ENCODE results near the gene ANKRD53.

DNA sequence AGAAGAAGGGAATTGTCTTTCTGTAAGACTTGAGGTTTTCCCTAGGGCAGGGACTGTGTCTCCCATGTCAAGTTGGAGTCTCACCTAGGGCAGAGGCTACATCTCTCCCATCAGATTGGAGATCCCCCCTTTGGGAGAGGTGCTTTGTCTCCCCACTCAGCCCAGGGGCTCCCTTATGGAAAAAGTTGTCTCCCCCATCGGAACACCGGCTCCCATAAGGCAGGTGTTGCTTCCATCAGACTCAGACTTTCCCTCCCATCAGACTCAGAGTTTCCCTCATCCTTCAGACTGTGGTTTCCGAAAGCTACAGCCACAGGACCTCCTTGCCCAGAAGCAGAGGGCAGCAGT lies 5.8 kb downstream of the ANKRD53 start:
- TF ChIP-seq, protein P1, sequence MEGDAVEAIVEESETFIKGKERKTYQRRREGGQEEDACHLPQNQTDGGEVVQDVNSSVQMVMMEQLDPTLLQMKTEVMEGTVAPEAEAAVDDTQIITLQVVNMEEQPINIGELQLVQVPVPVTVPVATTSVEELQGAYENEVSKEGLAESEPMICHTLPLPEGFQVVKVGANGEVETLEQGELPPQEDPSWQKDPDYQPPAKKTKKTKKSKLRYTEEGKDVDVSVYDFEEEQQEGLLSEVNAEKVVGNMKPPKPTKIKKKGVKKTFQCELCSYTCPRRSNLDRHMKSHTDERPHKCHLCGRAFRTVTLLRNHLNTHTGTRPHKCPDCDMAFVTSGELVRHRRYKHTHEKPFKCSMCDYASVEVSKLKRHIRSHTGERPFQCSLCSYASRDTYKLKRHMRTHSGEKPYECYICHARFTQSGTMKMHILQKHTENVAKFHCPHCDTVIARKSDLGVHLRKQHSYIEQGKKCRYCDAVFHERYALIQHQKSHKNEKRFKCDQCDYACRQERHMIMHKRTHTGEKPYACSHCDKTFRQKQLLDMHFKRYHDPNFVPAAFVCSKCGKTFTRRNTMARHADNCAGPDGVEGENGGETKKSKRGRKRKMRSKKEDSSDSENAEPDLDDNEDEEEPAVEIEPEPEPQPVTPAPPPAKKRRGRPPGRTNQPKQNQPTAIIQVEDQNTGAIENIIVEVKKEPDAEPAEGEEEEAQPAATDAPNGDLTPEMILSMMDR (conservative IDR thresholded peaks at IDR 0.05 in 1 of 2, IDR thresholded peaks at IDR 0.05 in 1 of 2; ENCODE audit: extremely low read depth in 1 of 2, insufficient read depth in 1 of 2, low read depth in 1 of 2, low read length in 2 of 2), result no peak
- TF ChIP-seq EZH2 (IDR thresholded peaks at IDR 0.05; ENCODE audit: borderline replicate concordance, low read length), result no peak

Data from mammary epithelial cell (primary cell).